Fibroblast of the aortic adventitia (primary cell): ENCODE data around the gene COL9A3. TPM values are rescaled to one million over a fixed set of nuclear protein-coding genes. Genes with fewer than 3 reads are reported as not detected.

ENCODE experiments used
- DNase-seq: peaks from one replicate; pipeline ENCODE4 v3.0.0-alpha.2; 2010; ENCODE audit warnings: low read depth
- H3K4me3 ChIP-seq: 2 replicates; pipeline ENCODE4 v1.5.1; 2011; ENCODE audit warnings: low read depth, mild to moderate bottlenecking, control low read depth, low read length, moderate library complexity
- CTCF ChIP-seq: IDR thresholded peaks from 2 replicates; pipeline ENCODE4 v1.5.1; 2011; ENCODE audit warnings: mild to moderate bottlenecking, low read length, control low read depth, inconsistent platforms; ENCODE audit not compliant: insufficient read depth
- total RNA-seq: library from RNA; depleted of rRNA; stranded (reverse); fragments of >200 nt; gene quantifications from 2 replicates; pipeline ENCODE4 v1.2.3, GENCODE V29; 2012; ENCODE audit warnings: low replicate concordance

The COL9A3 gene
- total RNA-seq, 1 donor, result 0.36 TPM

GRCh38 chr20:62801284-62802010, 15.4 kb upstream of the COL9A3 start:
- DNase-seq, result no peak

GRCh38 chr20:62802026-62802712, 14.7 kb upstream of the COL9A3 start:
- TF ChIP-seq CTCF, result no peak
- no peak for DNase-seq
- H3K4me3 ChIP-seq, result no peak overlapping the region

More at GRCh38 chr20:62801284-62802010, 15.4 kb upstream of the COL9A3 start:
- H3K4me3 ChIP-seq, result no peak overlapping the region
- no peak for TF ChIP-seq CTCF

- H3K4me3 ChIP-seq, result peak overlapping the region; percentile 57
- no peak for DNase-seq
- TF ChIP-seq CTCF, result peak; percentile 16
Observed at GRCh38 chr20:62804021-62804626, 12.7 kb upstream of the COL9A3 start.

- H3K4me3 ChIP-seq, result peak within 1 kb of the TSS; percentile 91
- DNase-seq, result peak; percentile 35
- TF ChIP-seq CTCF, result no peak
Observed at GRCh38 chr20:62804627-62805154, 12.2 kb upstream of the COL9A3 start, which contains the start of gene OGFR. Gene OGFR, plus strand, starts transcription at chr20:62804835. Its CDS starts 25 bp downstream, at chr20:62804860.

GRCh38 chr20:62805155-62805710, 11.6 kb upstream of the COL9A3 start:
- peak; percentile 26 for DNase-seq
- peak; percentile 1 for TF ChIP-seq CTCF
- H3K4me3 ChIP-seq, result peak overlapping the region; percentile 91

- H3K4me3 ChIP-seq, result peak overlapping the region; percentile 91
- DNase-seq, result no peak
- TF ChIP-seq CTCF, result no peak
Observed at GRCh38 chr20:62805711-62806382, 11.0 kb upstream of the COL9A3 start.
